ENCODE measurements around the gene SAA2.

SAA2 gene

GRCh38 chr11:18248561-18248960 lies at the start of gene SAA2:
TSS of gene SAA2 (minus strand) at chr11:18248668. CDS start at chr11:18248011, 657 bp downstream.
- FAIRE-seq (no peak), DNase-seq (ENCODE audit: insufficient read length, low spot score) (no peak)
- no peak for TF ChIP-seq CTCF (IDR thresholded peaks at IDR 0.05; ENCODE audit: insufficient read depth, missing control alignments)

GRCh38 chr11:18295316-18295715 lies 46.8 kb upstream of the SAA2 start:
- TF ChIP-seq CTCF (IDR thresholded peaks at IDR 0.05; ENCODE audit: insufficient read depth, missing control alignments): no peak
- DNase-seq (ENCODE audit: insufficient read length, low spot score): no peak
- no peak for FAIRE-seq

GRCh38 chr11:18294862-18295261 lies 46.4 kb upstream of the SAA2 start:
- FAIRE-seq: no peak
- DNase-seq (ENCODE audit: insufficient read length, low spot score): no peak
- TF ChIP-seq CTCF (IDR thresholded peaks at IDR 0.05; ENCODE audit: insufficient read depth, missing control alignments): no peak

- TF ChIP-seq CTCF (IDR thresholded peaks at IDR 0.05; ENCODE audit: insufficient read depth, missing control alignments): no peak
- DNase-seq (ENCODE audit: insufficient read length, low spot score): no peak
- FAIRE-seq: no peak
These were observed 40.4 kb upstream of the SAA2 start for GRCh38 chr11:18288911-18289310.

- DNase-seq (ENCODE audit: insufficient read length, low spot score) (no peak), FAIRE-seq (no peak)
- TF ChIP-seq CTCF (IDR thresholded peaks at IDR 0.05; ENCODE audit: insufficient read depth, missing control alignments): no peak
These were observed 37.4 kb upstream of the SAA2 start for GRCh38 chr11:18285841-18286240.

GRCh38 chr11:18282626-18283025 lies 34.2 kb upstream of the SAA2 start:
- DNase-seq (ENCODE audit: insufficient read length, low spot score) (no peak), FAIRE-seq (no peak)
- no peak for TF ChIP-seq CTCF (IDR thresholded peaks at IDR 0.05; ENCODE audit: insufficient read depth, missing control alignments)

- FAIRE-seq (no peak), DNase-seq (ENCODE audit: insufficient read length, low spot score) (no peak)
- no peak for TF ChIP-seq CTCF (IDR thresholded peaks at IDR 0.05; ENCODE audit: insufficient read depth, missing control alignments)
These were observed 32.1 kb upstream of the SAA2 start for GRCh38 chr11:18280438-18281045.
